K562 treated with DMSO at 1 percent for 24 hours (cell line): ENCODE results near the gene ZNF181. TPM values are rescaled to one million over a fixed set of nuclear protein-coding genes. Genes with fewer than 3 reads are reported as not detected.

ENCODE experiments used
- total RNA-seq: library from RNA; unstranded; fragments of 300-600 nt; gene quantifications from 2 replicates; pipeline ENCODE4 v1.2.3, GENCODE V29; 2022; ENCODE audit warnings: low read depth; ENCODE audit not compliant: insufficient read depth

The ZNF181 gene
- total RNA-seq = 4.5 and 13.2 TPM in 2 replicates

DNA sequence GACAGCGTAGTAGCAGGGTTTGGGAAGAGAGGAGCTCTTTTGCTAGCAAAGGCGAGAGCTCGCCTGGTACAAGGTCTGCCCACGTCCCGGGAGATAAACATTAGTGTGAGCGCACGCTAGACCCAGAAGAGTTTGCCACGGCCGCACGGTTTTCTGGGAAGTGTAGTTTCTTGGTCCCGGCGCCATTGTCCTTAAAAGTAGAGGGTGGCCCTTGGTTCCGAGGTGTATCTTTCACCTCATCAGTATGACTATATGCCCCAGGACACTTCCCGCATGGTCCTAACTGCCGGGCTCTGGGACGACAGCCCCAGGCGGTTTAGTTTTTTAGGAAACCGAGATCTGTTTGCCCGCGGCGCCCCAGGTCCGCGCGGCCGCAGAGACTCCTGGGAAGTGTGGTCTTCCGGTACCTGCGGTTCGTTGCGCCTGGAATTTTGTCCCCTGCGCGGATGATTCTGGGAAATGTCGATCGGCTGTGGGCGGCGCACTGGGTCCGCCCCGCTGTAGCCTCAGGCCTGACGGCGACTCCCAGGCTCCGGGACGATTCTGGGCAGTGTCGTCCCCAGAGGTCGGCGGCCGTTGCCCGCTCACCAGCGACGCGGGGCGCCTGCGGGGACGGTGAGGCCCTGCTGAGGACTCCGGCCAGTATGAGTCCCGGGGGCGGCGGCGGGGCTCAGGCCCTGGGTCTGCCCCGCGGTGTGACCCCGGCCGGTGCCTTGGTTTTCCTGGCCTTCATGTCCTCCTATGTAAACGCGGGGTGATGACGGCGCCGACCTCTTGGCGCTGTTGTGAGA lies at the start of gene ZNF181:
Gene ZNF181 (plus strand): TSS at position 498 of the 791 bp plus-strand sequence. CDS start 795 bp downstream, outside the sequence.

GRCh38 chr19:34772697-34773554 lies 38.9 kb downstream of the ZNF181 start, which contains the start of gene ZNF599:
Gene ZNF599, minus strand, starts transcription at chr19:34773215. Its CDS starts 374 bp downstream, at chr19:34772841.

Other genes starting within 250 kb of the ZNF181 start
- gene SCGB2B2, start 57.1 kb upstream of the ZNF181 start, total RNA-seq = not detected in 2 replicates
- 0.41 and 0.42 TPM in 2 replicates for gene ZNF302, start 56.6 kb upstream of the ZNF181 start, total RNA-seq
- 4.6 and 6.9 TPM in 2 replicates for gene ZNF599, start 39.0 kb downstream of the ZNF181 start, total RNA-seq
- gene ZNF30, start 192.7 kb downstream of the ZNF181 start, total RNA-seq = 3.4 and 4.3 TPM in 2 replicates
- gene ZNF792, start 230.0 kb downstream of the ZNF181 start, total RNA-seq = 6.0 and 7.3 TPM in 2 replicates